ENCODE data around the gene MAP7D3. TPM values are rescaled to one million over a fixed set of nuclear protein-coding genes. Genes with fewer than 3 reads are reported as not detected.

The MAP7D3 gene
- total and polyA plus RNA-seq, 3 donors from 2014 or later = 14.7 to 44.0 (median 38.2) TPM

- intact Hi-C loops (cut with DNase I; ENCODE audit: low total_unique reads) = no loop called here
- Histone ChIP-seq H3K9me3 (no peaks in the 10 kb centered on the region), H3K4me1 (no peaks in the 10 kb centered on the region), H3K27ac (no peak overlapping the region), H3K36me3 (ENCODE audit: low read depth, missing control alignments) (no peaks in the 10 kb centered on the region), H3K27me3 (no peaks in the 10 kb centered on the region), H3K4me3 (no peak overlapping the region)
- DNase-seq = no peak
- 87 to 95% methylated on average over 3 of the region's 3 CpGs for WGBS, 2 donors
- TF ChIP-seq CTCF (IDR thresholded peaks at IDR 0.05) = no peak
- no peak for TF ChIP-seq POLR2A (IDR thresholded peaks at IDR 0.05)
Observed at GRCh38 chrX:136237074-136237473, 14.1 kb downstream of the MAP7D3 start.

- DNase-seq = no peak
- no peaks in the 10 kb centered on the region for H3K27me3 ChIP-seq
- TF ChIP-seq CTCF (IDR thresholded peaks at IDR 0.05) (no peak), POLR2A (IDR thresholded peaks at IDR 0.05) (no peak)
- WGBS, 2 donors = 65 to 73% methylated on average over 3 of the region's 3 CpGs
- no peak overlapping the region for H3K4me3 ChIP-seq
- intact Hi-C loops (cut with DNase I; ENCODE audit: low total_unique reads) = no loop called here
- H3K27ac ChIP-seq = no peak overlapping the region
- H3K36me3 ChIP-seq (ENCODE audit: low read depth, missing control alignments) = no peaks in the 10 kb centered on the region
- H3K9me3 ChIP-seq = no peaks in the 10 kb centered on the region
- no peaks in the 10 kb centered on the region for H3K4me1 ChIP-seq
Observed at GRCh38 chrX:136228839-136229207, 22.4 kb downstream of the MAP7D3 start.

- TF ChIP-seq CTCF (IDR thresholded peaks at IDR 0.05) (no peak), POLR2A (IDR thresholded peaks at IDR 0.05) (no peak)
- Histone ChIP-seq H3K9me3 (no peaks in the 10 kb centered on the region), H3K27me3 (no peaks in the 10 kb centered on the region), H3K27ac (no peak overlapping the region), H3K4me1 (no peaks in the 10 kb centered on the region), H3K36me3 (ENCODE audit: low read depth, missing control alignments) (no peaks in the 10 kb centered on the region), H3K4me3 (no peak overlapping the region)
- intact Hi-C loops (cut with DNase I; ENCODE audit: low total_unique reads) = no loop called here
- DNase-seq = no peak
- WGBS, 2 donors = 91 to 93% methylated on average over 8 of the region's 8 CpGs
Observed at GRCh38 chrX:136227948-136228838, 23.0 kb downstream of the MAP7D3 start.

- TF ChIP-seq CTCF (IDR thresholded peaks at IDR 0.05) (no peak), POLR2A (IDR thresholded peaks at IDR 0.05) (no peak)
- no peak for DNase-seq
- Histone ChIP-seq H3K36me3 (ENCODE audit: low read depth, missing control alignments) (no peaks in the 10 kb centered on the region), H3K9me3 (no peaks in the 10 kb centered on the region), H3K4me3 (no peak overlapping the region), H3K4me1 (no peaks in the 10 kb centered on the region), H3K27me3 (no peaks in the 10 kb centered on the region), H3K27ac (no peak overlapping the region)
- intact Hi-C loops (cut with DNase I; ENCODE audit: low total_unique reads) = no loop called here
Observed at GRCh38 chrX:136227074-136227473, 24.1 kb downstream of the MAP7D3 start.
